ENCODE measurements around the gene OR51G1. TPM values are rescaled to one million over a fixed set of nuclear protein-coding genes. Genes with fewer than 3 reads are reported as not detected.

The OR51G1 gene
- total and polyA plus RNA-seq, 7 experiments from 2014 or later: not detected

DNA sequence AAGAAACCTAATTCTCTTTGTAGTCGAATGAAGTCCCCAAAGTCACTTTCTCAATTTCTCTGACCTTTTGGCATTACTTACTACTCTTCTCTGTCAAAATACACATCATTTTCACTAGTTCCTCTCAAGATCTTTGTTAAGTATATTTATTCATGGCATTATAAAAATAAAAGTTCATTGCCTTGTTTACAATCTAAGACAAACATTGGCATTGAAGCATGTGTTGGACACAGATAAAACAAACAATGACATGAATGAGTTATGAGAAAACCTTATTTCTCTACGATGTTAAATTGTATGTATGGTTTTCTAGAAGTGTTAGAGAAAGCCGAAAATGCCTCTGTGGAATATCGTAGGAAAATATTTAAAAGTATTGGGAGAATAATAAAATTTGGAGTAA lies 8.6 kb upstream of the OR51G1 start:
- Histone ChIP-seq H3K9me3 (ENCODE audit: control insufficient read depth in 2 of 3, low read length in 3 of 3) (no peaks in the 10 kb centered on the region), H3K27me3 (ENCODE audit: control insufficient read depth in 2 of 2, insufficient read depth in 2 of 2, low read length in 2 of 2) (no peaks in the 10 kb centered on the region), H3K36me3 (ENCODE audit: control insufficient read depth in 2 of 3, insufficient read depth in 3 of 3, low read length in 3 of 3) (no peaks in the 10 kb centered on the region), H3K4me3 (ENCODE audit: low read length) (no peak overlapping the region), H3K4me1 (ENCODE audit: control insufficient read depth in 2 of 2, insufficient read depth in 2 of 2, low read length in 2 of 2) (no peaks in the 10 kb centered on the region), H3K27ac (ENCODE audit: low read depth, low read length) (no peak overlapping the region)
- POLR2A ChIA-PET: no interaction called here
- ATAC-seq (no peak), DNase-seq (no peak)
- H3K36me3 Mint-ChIP-seq: no peaks in the 10 kb centered on the region
- CTCF ChIA-PET: no interaction called here
- no peak overlapping the region for H3K4me3 Mint-ChIP-seq
- intact Hi-C loops (cut with micrococcal nuclease): no loop called here
- H3K27ac Mint-ChIP-seq: no peak overlapping the region
- no peaks in the 10 kb centered on the region for H3K4me1 Mint-ChIP-seq
- peaks cover 0 to 7% (median 0%) of the 10 kb centered on the region in 5 donors for H3K27me3 Mint-ChIP-seq
- H3K9me3 Mint-ChIP-seq: peaks cover 0 to 6% (median 0%) of the 10 kb centered on the region in 11 donors

DNA sequence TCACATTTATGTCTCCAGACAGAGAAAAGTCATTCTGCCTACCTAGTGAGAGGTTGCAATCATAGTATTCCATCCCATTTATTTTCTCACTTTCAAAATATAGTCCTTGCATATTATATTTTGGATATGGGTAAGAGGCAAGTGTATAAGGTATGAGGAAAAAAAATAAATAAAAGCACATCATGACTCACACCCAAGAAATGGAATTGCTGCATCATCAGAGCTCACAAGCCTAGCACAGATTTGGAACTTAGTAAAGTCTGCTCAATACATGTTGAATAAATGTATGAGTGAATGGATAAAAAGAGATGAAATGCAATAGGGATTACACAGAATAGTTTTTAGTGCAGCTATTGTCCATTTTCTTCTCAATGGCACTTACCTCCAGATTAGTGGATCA lies 2.5 kb upstream of the OR51G1 start:
- intact Hi-C loops (cut with micrococcal nuclease): no loop called here
- no peak overlapping the region for H3K27ac Mint-ChIP-seq
- POLR2A ChIA-PET: no interaction called here
- no peak overlapping the region for H3K4me3 ChIP-seq (ENCODE audit: low read length)
- H3K36me3 Mint-ChIP-seq: no peaks in the 10 kb centered on the region
- DNase-seq (no peak), ATAC-seq (no peak)
- peaks cover 0 to 17% (median 10%) of the 10 kb centered on the region in 5 donors for H3K27me3 Mint-ChIP-seq
- H3K27me3 ChIP-seq (ENCODE audit: control insufficient read depth in 2 of 2, insufficient read depth in 2 of 2, low read length in 2 of 2): no peaks in the 10 kb centered on the region
- peaks cover 0 to 1% (median 0%) of the 10 kb centered on the region in 7 donors for H3K4me1 Mint-ChIP-seq
- H3K36me3 ChIP-seq (ENCODE audit: control insufficient read depth in 2 of 3, insufficient read depth in 3 of 3, low read length in 3 of 3): no peaks in the 10 kb centered on the region
- peaks cover 0 to 7% (median 0%) of the 10 kb centered on the region in 11 donors for H3K9me3 Mint-ChIP-seq
- H3K9me3 ChIP-seq (ENCODE audit: control insufficient read depth in 2 of 3, low read length in 3 of 3): no peaks in the 10 kb centered on the region
- CTCF ChIA-PET: no interaction called here
- H3K4me1 ChIP-seq (ENCODE audit: control insufficient read depth in 2 of 2, insufficient read depth in 2 of 2, low read length in 2 of 2): no peaks in the 10 kb centered on the region
- no peak overlapping the region for H3K4me3 Mint-ChIP-seq
- no peak overlapping the region for H3K27ac ChIP-seq (ENCODE audit: low read depth, low read length)

DNA sequence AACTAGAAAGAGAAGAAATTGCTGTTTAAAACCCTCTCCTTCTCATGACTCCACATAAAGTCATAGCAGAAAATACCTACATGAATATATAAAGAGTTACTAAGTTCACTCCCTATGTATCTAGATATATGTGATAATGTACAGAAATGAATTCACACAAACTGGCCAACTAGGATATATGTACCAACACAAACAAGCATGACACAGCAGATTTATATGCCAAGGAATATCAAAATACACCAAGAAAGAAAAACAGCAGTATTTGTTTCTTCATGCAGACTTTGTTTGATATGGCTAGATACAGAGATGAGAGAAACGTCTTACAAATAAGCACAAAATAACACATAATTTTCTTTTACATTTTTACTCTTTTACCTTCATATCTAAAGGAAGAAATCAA lies 1.8 kb downstream of the OR51G1 start:
- POLR2A ChIA-PET: no interaction called here
- peaks cover 0 to 7% (median 0%) of the 10 kb centered on the region in 11 donors for H3K9me3 Mint-ChIP-seq
- ATAC-seq (no peak), DNase-seq (no peak)
- no peaks in the 10 kb centered on the region for H3K9me3 ChIP-seq (ENCODE audit: control insufficient read depth in 2 of 3, low read length in 3 of 3)
- no peaks in the 10 kb centered on the region for H3K27me3 ChIP-seq (ENCODE audit: control insufficient read depth in 2 of 2, insufficient read depth in 2 of 2, low read length in 2 of 2)
- H3K27ac ChIP-seq (ENCODE audit: low read depth, low read length): no peak overlapping the region
- no peaks in the 10 kb centered on the region for H3K36me3 Mint-ChIP-seq
- intact Hi-C loops (cut with micrococcal nuclease): no loop called here
- no peaks in the 10 kb centered on the region for H3K4me1 ChIP-seq (ENCODE audit: control insufficient read depth in 2 of 2, insufficient read depth in 2 of 2, low read length in 2 of 2)
- H3K4me1 Mint-ChIP-seq: peaks cover 0 to 1% (median 0%) of the 10 kb centered on the region in 7 donors
- H3K27me3 Mint-ChIP-seq: peaks cover 0 to 17% (median 8%) of the 10 kb centered on the region in 5 donors
- H3K4me3 ChIP-seq (ENCODE audit: low read length): no peak overlapping the region
- H3K27ac Mint-ChIP-seq: no peak overlapping the region
- CTCF ChIA-PET: no interaction called here
- H3K4me3 Mint-ChIP-seq: no peak overlapping the region
- H3K36me3 ChIP-seq (ENCODE audit: control insufficient read depth in 2 of 3, insufficient read depth in 3 of 3, low read length in 3 of 3): no peaks in the 10 kb centered on the region

DNA sequence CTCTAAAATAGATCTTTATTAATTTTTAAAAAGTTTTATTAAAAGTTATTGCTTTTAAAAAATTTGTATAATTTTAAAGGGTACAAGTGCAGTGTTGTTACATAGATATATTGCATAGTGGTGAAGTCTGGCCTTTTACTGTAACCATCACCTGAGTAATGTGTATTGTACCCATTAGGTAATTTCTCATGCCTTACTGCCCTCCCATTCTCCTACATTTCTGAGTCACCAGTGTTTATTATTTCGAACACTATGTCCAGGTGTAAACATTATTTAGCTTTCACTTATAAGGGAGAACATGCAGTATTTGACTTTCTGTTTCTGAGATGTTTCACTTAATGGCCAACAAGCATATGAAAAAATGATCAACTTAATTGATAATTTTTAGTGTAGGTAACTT lies 2.3 kb downstream of the OR51G1 start:
- no peak overlapping the region for H3K27ac Mint-ChIP-seq
- ChIA-PET POLR2A (no interaction called here), CTCF (no interaction called here)
- Histone ChIP-seq H3K9me3 (ENCODE audit: control insufficient read depth in 2 of 3, low read length in 3 of 3) (no peaks in the 10 kb centered on the region), H3K36me3 (ENCODE audit: control insufficient read depth in 2 of 3, insufficient read depth in 3 of 3, low read length in 3 of 3) (no peaks in the 10 kb centered on the region), H3K4me1 (ENCODE audit: control insufficient read depth in 2 of 2, insufficient read depth in 2 of 2, low read length in 2 of 2) (no peaks in the 10 kb centered on the region), H3K27ac (ENCODE audit: low read depth, low read length) (no peak overlapping the region), H3K4me3 (ENCODE audit: low read length) (no peak overlapping the region), H3K27me3 (ENCODE audit: control insufficient read depth in 2 of 2, insufficient read depth in 2 of 2, low read length in 2 of 2) (no peaks in the 10 kb centered on the region)
- no peak for DNase-seq
- H3K27me3 Mint-ChIP-seq: peaks cover 0 to 17% (median 10%) of the 10 kb centered on the region in 5 donors
- H3K4me1 Mint-ChIP-seq: peaks cover 0 to 1% (median 0%) of the 10 kb centered on the region in 7 donors
- intact Hi-C loops (cut with micrococcal nuclease): no loop called here
- H3K36me3 Mint-ChIP-seq: no peaks in the 10 kb centered on the region
- H3K4me3 Mint-ChIP-seq: no peak overlapping the region
- H3K9me3 Mint-ChIP-seq: peaks cover 0 to 7% (median 0%) of the 10 kb centered on the region in 11 donors
- no peak for ATAC-seq

DNA sequence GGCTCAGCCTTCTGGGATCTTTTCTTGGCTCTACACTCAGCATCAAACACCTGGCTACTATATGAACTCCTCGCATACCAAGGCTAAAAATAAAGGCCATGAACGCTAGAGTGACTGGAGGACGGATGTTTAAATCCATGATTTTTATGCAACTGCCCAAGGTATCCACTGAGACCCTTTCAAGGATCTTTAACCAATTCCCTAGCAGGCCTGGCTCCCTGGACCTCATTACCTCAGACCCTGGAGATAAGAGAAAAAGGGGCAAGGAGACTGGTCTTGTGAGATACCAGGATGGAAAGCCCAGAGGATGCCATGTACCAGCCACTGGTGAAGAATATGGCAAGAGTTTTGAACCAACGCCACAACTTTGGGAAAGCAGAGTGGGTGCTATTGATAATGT lies 4.9 kb downstream of the OR51G1 start, which contains the start of gene OR51G2:
Gene OR51G2 (minus strand): TSS at position 101 of the 400 bp plus-strand sequence. CDS start 3,687 bp downstream, outside the sequence.
- Histone ChIP-seq H3K27ac (ENCODE audit: low read depth, low read length) (no peak within 1 kb of the TSS), H3K4me1 (ENCODE audit: control insufficient read depth in 2 of 2, insufficient read depth in 2 of 2, low read length in 2 of 2) (no peaks in the 10 kb centered on the region), H3K4me3 (ENCODE audit: low read length) (no peak within 1 kb of the TSS), H3K27me3 (ENCODE audit: control insufficient read depth in 2 of 2, insufficient read depth in 2 of 2, low read length in 2 of 2) (no peaks in the 10 kb centered on the region), H3K36me3 (ENCODE audit: control insufficient read depth in 2 of 3, insufficient read depth in 3 of 3, low read length in 3 of 3) (no peaks in the 10 kb centered on the region), H3K9me3 (ENCODE audit: control insufficient read depth in 2 of 3, low read length in 3 of 3) (no peaks in the 10 kb centered on the region)
- peaks cover 0 to 32% (median 12%) of the 10 kb centered on the region in 5 donors for H3K27me3 Mint-ChIP-seq
- POLR2A ChIA-PET: no interaction called here
- no peaks in the 10 kb centered on the region for H3K36me3 Mint-ChIP-seq
- DNase-seq (no peak), ATAC-seq (no peak)
- intact Hi-C loops (cut with micrococcal nuclease): no loop called here
- CTCF ChIA-PET: no interaction called here
- H3K9me3 Mint-ChIP-seq: peaks cover 0 to 11% (median 0%) of the 10 kb centered on the region in 11 donors
- no peak within 1 kb of the TSS for H3K4me3 Mint-ChIP-seq
- no peak within 1 kb of the TSS for H3K27ac Mint-ChIP-seq
- H3K4me1 Mint-ChIP-seq: no peaks in the 10 kb centered on the region

DNA sequence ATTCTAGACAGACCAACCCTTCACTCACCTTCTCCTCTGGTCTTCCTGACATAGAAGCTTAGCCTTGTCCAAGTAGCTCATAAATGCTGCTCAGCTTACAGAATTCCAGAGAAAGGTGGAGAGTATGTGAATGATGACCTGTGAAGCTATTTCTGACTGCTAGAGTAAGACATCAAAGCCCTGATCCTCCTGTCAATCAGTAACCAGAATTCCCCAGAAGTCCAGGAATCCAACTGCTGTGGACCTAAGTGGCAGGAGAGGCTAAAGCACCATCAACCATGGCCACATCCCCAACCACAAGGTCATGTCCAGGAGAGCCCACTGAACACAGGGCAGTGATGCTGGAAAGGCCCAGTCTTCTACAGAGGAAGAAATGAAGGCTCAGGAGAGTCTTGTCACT lies 7.6 kb downstream of the OR51G1 start:
- intact Hi-C loops (cut with micrococcal nuclease): no loop called here
- H3K4me3 ChIP-seq (ENCODE audit: low read length): no peak overlapping the region
- ATAC-seq (no peak), DNase-seq (no peak)
- Mint-ChIP-seq H3K27ac (no peak overlapping the region), H3K4me1 (no peaks in the 10 kb centered on the region), H3K27me3 (peaks cover 0 to 24% (median 15%) of the 10 kb centered on the region in 5 donors), H3K4me3 (no peak overlapping the region), H3K9me3 (peaks cover 0 to 4% (median 0%) of the 10 kb centered on the region in 11 donors), H3K36me3 (no peaks in the 10 kb centered on the region)
- H3K27ac ChIP-seq (ENCODE audit: low read depth, low read length): no peak overlapping the region
- H3K27me3 ChIP-seq (ENCODE audit: control insufficient read depth in 2 of 2, insufficient read depth in 2 of 2, low read length in 2 of 2): no peaks in the 10 kb centered on the region
- no peaks in the 10 kb centered on the region for H3K4me1 ChIP-seq (ENCODE audit: control insufficient read depth in 2 of 2, insufficient read depth in 2 of 2, low read length in 2 of 2)
- ChIA-PET POLR2A (no interaction called here), CTCF (no interaction called here)
- no peaks in the 10 kb centered on the region for H3K36me3 ChIP-seq (ENCODE audit: control insufficient read depth in 2 of 3, insufficient read depth in 3 of 3, low read length in 3 of 3)
- no peaks in the 10 kb centered on the region for H3K9me3 ChIP-seq (ENCODE audit: control insufficient read depth in 2 of 3, low read length in 3 of 3)

DNA sequence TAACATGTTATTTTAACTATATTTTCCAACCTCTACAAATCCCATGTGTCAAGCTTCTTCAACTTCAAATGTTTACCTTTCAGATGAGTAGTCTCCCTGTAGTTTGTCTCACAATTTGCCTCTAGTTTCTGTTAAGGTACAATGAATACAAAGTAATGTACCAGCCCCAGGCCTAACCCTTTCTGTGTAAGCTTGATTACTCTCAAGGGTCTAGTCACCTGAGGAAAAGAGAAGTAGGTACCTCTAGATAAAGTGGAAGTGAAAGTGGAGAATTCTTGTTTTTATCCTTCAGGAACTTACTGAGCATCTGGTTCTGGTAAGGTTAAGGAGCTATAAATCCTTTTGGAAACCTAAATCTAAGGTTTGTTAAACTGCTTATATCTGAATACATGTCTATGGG lies 20.7 kb downstream of the OR51G1 start, which contains the start of gene OR51A7:
Gene OR51A7 (plus strand): TSS at position 300 of the 400 bp plus-strand sequence. CDS start 3,587 bp downstream, outside the sequence.
- no peak for DNase-seq
- Histone ChIP-seq H3K27ac (ENCODE audit: low read depth, low read length) (no peak within 1 kb of the TSS), H3K4me3 (ENCODE audit: low read length) (no peak within 1 kb of the TSS), H3K4me1 (ENCODE audit: control insufficient read depth in 2 of 2, insufficient read depth in 2 of 2, low read length in 2 of 2) (no peaks in the 10 kb centered on the region), H3K36me3 (ENCODE audit: control insufficient read depth in 2 of 3, insufficient read depth in 3 of 3, low read length in 3 of 3) (no peaks in the 10 kb centered on the region), H3K9me3 (ENCODE audit: control insufficient read depth in 2 of 3, low read length in 3 of 3) (no peaks in the 10 kb centered on the region), H3K27me3 (ENCODE audit: control insufficient read depth in 2 of 2, insufficient read depth in 2 of 2, low read length in 2 of 2) (no peaks in the 10 kb centered on the region)
- Mint-ChIP-seq H3K4me3 (no peak within 1 kb of the TSS), H3K4me1 (no peaks in the 10 kb centered on the region), H3K36me3 (no peaks in the 10 kb centered on the region), H3K9me3 (peaks cover 0 to 2% (median 0%) of the 10 kb centered on the region in 11 donors), H3K27ac (no peak within 1 kb of the TSS), H3K27me3 (peaks cover 0 to 10% (median 6%) of the 10 kb centered on the region in 5 donors)
- intact Hi-C loops (cut with micrococcal nuclease): no loop called here
- ChIA-PET POLR2A (interaction anchor here (0.6 kb wide), 1 partner anchor 295 kb away, joined by 3 read pairs; no protein-coding TSS in a partner anchor), CTCF (no interaction called here)
- ATAC-seq: no peak
